Measurements from ENCODE around the gene SLIT3. TPM values are rescaled to one million over a fixed set of nuclear protein-coding genes. Genes with fewer than 3 reads are reported as not detected.
A peak's percentile ranks its signal among the peaks of the same experiment; 100 is the strongest.

The SLIT3 gene
- total RNA-seq, 4 donors from 2014 or later = 46.3 to 89.0 (median 68.0) TPM

DNA sequence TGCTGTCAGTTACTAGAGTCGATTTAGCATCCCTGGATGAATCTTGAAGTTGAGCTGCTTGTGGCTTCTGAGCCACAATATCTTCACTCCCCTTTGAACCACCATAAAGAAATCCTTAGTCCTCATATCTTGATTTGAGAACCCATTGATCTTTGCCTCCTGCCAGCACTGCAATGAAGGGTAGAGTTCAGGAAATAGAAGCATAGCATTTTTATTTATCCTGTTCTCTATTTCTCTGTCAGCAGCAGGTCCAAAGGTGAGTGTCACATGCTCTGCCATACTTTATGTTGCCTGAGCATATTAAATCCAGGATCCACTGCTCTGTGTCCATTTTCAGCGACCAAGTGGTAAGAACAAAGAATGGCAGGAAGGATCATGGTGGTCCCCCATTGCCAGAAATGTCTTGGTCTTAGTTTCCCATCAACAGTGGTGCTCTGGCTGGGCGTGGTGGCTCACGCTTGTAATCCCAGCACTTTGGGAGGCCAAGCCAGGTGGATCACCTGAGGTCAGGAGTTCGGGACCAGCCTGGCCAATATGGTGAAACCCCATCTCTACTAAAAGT lies 641.6 kb downstream of the SLIT3 start:
- TF ChIP-seq, protein P1, sequence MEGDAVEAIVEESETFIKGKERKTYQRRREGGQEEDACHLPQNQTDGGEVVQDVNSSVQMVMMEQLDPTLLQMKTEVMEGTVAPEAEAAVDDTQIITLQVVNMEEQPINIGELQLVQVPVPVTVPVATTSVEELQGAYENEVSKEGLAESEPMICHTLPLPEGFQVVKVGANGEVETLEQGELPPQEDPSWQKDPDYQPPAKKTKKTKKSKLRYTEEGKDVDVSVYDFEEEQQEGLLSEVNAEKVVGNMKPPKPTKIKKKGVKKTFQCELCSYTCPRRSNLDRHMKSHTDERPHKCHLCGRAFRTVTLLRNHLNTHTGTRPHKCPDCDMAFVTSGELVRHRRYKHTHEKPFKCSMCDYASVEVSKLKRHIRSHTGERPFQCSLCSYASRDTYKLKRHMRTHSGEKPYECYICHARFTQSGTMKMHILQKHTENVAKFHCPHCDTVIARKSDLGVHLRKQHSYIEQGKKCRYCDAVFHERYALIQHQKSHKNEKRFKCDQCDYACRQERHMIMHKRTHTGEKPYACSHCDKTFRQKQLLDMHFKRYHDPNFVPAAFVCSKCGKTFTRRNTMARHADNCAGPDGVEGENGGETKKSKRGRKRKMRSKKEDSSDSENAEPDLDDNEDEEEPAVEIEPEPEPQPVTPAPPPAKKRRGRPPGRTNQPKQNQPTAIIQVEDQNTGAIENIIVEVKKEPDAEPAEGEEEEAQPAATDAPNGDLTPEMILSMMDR (IDR thresholded peaks at IDR 0.05) = no peak
- no peak for DNase-seq (ENCODE audit: low spot score)
- ATAC-seq (ENCODE audit: low FRiP score) = no peak

DNA sequence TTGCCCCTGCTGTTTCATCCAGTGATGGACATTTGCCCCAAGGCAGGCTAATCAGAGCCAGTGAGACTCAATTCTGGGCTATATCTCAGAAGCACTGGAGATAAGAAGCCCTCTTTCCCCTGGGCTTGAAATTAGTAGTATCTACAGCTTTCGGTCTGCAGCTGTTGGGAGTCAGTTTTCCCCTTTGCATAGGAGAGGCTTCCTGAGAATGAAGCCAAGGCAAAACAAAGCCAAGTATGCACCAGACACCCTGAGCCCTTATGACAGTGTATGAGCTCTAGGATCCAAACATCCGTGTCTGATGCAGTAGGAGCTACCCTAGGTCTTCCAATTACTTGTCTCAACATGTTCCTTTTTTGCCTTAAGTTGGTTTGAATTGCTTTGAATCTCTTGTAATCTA lies 642.5 kb downstream of the SLIT3 start:
- TF ChIP-seq, protein P1 (IDR thresholded peaks at IDR 0.05) = no peak
- ATAC-seq (ENCODE audit: low FRiP score) (no peak), DNase-seq (ENCODE audit: low spot score) (no peak)

DNA sequence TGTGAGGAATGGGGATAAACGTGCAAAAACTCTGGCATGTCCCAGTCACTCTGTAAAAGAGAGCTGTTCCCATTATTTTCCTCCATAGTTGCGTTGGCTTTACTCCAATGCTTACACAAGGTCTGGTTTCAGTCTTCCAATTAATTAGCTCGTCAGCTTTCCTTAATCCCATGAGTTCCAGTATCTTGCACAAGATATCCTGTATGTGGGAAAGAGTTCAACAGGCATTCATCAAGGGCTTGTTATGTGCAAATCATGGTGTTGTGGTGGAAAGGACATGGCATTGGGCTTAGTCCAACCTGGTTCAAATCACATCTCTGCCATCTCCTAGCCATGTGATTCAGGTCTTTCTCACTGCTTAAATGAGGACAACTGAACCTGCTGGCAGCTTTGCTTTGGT lies 644.3 kb downstream of the SLIT3 start:
- DNase-seq (ENCODE audit: low spot score) = no peak
- peak; percentile 34 for ATAC-seq (ENCODE audit: low FRiP score)
- TF ChIP-seq, protein P1 (IDR thresholded peaks at IDR 0.05) = no peak

- ATAC-seq (ENCODE audit: low FRiP score) (no peak), DNase-seq (ENCODE audit: low spot score) (no peak)
- TF ChIP-seq, protein P1 (IDR thresholded peaks at IDR 0.05) = no peak
Observed at GRCh38 chr5:168655316-168655715, 645.6 kb downstream of the SLIT3 start.

GRCh38 chr5:168654211-168654721 lies 646.7 kb downstream of the SLIT3 start:
- TF ChIP-seq, protein P1 (IDR thresholded peaks at IDR 0.05) = no peak
- DNase-seq (ENCODE audit: low spot score) = no peak
- no peak for ATAC-seq (ENCODE audit: low FRiP score)

DNA sequence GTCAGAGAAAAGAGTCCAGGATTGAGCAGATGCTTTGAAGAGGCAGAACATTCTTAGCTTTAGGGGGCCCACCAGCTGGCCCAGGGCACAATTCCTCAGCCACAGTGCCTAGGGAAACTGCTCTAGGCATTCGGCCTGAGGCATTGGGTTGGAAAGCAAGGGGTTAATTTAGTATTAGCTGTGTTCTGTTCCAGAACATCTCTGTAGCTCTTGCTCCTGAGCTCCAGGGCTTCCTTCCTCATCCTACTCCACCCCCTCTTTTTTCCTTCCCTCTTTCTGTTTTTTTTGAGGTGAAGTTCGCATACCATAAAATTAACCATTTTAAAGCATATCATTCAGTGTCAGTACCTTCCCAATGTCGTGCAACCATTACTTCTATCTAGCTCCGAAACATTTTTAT lies 647.3 kb downstream of the SLIT3 start:
- TF ChIP-seq, protein P1 (IDR thresholded peaks at IDR 0.05) = no peak
- no peak for ATAC-seq (ENCODE audit: low FRiP score)
- no peak for DNase-seq (ENCODE audit: low spot score)

DNA sequence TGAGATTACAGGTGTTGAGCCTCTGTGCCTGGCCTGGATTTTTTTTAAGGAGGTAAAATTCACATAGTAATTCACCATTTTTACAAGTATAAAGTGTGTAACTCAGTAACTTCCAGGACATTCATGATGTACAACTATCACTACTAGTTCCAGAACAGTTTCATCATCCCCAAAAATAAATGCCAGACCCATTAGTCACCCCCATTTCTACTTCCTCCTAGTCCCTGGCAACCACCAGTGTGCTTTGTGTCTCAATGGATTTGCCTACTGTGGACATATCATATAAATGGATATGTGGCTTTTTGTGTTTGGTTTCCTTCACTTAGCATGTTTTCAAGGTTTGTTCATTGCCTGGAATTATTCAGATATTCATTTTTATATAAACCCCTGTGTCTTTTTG lies 649.3 kb downstream of the SLIT3 start:
- ATAC-seq (ENCODE audit: low FRiP score) = peak; percentile 88
- TF ChIP-seq, protein P1 (IDR thresholded peaks at IDR 0.05) = no peak
- no peak for DNase-seq (ENCODE audit: low spot score)

Data from omental fat pad (tissue), 4 donors.